GM12872 (cell line): ENCODE data around the gene ZYG11A.

ENCODE experiments used
- TF ChIP-seq, protein P1 (sequence below): IDR thresholded peaks from 3 replicates; pipeline ENCODE4 v1.5.1; 2011; ENCODE audit warnings: low read depth, mild to moderate bottlenecking, low read length, moderate library complexity; ENCODE audit not compliant: insufficient read depth

The ZYG11A gene

DNA sequence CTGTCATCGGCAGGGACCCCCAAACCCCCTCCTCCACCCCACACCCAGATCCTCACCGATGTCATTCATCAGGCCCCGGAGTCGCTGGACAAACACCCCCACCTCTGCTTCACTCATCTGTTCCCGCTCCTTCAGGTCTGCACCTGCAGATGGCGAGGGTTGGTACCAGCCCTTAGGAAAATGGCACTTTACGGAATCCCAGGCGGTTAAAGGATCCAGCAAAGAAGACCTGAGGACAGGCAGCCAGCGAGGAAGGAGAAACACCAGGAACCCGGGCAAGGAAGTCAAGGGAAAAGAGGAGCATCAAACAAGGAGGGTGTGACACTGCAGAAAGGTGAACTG lies 65.2 kb downstream of the ZYG11A start:
- TF ChIP-seq, protein P1, sequence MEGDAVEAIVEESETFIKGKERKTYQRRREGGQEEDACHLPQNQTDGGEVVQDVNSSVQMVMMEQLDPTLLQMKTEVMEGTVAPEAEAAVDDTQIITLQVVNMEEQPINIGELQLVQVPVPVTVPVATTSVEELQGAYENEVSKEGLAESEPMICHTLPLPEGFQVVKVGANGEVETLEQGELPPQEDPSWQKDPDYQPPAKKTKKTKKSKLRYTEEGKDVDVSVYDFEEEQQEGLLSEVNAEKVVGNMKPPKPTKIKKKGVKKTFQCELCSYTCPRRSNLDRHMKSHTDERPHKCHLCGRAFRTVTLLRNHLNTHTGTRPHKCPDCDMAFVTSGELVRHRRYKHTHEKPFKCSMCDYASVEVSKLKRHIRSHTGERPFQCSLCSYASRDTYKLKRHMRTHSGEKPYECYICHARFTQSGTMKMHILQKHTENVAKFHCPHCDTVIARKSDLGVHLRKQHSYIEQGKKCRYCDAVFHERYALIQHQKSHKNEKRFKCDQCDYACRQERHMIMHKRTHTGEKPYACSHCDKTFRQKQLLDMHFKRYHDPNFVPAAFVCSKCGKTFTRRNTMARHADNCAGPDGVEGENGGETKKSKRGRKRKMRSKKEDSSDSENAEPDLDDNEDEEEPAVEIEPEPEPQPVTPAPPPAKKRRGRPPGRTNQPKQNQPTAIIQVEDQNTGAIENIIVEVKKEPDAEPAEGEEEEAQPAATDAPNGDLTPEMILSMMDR = no peak

DNA sequence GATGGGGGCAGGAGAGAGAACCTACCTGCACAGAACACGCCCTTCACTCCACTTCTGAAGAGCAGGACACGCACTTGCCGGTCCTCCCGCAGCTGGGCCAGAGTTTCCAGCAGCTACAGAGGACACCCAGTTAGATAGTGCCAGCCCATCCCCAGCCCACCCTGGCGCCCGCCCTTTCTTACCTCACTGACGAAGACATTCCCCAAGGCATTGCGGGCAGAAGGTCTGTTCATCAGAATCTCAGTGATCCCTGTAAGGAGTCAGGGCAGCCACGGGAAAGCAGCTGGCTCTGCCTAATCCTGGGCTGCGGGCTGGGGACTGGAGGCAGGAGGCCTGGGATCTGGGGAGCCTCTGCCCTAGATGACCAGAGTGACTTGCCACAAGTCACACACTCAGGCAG lies 69.0 kb downstream of the ZYG11A start:
- TF ChIP-seq, protein P1 = no peak

DNA sequence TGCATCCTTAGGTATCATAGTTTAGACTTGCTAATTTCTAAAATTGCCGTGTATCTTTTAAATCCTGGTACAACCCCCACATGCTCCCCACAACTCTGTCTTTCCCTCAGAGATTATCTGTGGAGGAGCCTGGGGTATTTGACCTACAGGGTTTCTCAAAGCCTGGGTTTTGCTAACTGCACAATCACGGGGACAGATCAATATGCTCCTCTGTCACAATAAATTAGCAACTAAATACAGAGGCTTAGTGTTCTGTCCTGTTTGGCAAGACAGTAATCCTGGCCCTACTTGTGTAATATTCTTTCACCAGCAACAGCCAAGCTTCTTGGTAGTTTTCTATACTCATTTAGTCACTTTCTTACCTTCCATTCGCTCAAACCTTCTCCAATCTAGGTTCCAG lies 70.5 kb downstream of the ZYG11A start:
- TF ChIP-seq, protein P1 = no peak

DNA sequence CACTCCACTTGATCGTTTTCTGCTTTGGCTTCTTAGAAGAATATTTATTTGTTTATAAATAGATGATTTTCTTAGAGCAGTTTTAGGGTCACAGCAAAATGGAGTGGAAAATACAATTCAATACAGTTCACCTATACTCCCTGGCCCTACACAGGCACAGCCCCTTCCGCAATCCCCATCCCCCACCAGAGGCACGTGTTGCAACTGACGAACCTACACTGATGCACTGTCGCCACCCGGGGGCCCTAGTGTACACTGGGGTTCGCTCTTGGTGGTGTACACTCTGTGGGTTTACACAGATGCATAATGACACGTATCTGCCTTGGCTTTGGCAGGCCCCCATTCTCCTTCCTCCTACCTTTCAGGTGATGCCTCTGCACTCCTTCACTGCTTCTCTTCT lies 71.0 kb downstream of the ZYG11A start:
- TF ChIP-seq, protein P1 = no peak

DNA sequence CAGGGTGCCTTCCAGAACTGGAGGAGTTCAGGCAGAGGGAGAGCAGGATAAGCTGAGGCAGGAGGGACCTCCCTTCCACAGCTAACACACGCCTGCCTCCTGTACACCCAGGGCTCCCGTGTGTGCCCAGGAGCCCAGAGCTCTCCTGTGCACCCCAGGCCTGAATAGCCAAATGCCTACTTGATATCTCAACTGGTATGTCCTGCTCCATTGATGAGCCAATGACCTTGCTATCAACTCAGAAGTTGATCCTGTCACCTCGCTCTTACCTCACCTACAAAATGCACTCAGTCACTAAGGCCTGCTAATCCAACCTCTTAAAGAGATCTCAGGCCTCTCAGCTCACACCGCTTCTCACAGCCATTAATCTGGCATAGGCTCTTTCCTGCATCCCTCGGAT lies 71.9 kb downstream of the ZYG11A start:
- TF ChIP-seq, protein P1 = no peak

DNA sequence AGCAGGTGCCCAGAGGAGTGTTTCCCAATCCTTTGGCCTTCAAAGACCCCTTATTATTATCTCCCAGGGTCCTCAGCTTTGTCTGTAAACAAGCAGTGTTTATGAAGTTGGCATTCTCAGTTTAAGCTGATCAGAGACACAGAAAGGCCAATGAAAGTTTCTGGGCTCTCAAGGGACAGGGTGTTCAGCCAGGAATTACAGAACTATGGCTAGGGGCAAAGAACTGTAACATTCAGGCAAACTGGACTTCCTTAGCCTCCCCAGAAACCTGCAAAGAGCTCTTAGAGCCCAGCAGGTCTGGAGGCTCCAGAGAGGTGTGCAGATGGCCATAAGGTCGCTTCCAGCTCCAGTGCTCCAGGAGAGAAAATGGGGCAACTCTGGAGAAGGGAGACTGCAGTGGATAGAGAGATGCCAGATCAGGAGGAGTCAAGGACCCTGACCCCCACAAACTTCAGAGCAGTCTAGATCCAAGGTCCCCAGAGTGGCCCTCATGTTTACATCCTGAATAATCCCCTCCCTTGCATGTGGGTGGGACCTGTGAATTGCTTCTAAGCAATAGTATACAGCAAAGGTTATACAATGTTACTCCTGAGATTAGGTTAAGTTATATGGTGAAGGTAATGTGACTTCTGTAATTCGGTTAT lies 72.8 kb downstream of the ZYG11A start:
- TF ChIP-seq, protein P1 = no peak

DNA sequence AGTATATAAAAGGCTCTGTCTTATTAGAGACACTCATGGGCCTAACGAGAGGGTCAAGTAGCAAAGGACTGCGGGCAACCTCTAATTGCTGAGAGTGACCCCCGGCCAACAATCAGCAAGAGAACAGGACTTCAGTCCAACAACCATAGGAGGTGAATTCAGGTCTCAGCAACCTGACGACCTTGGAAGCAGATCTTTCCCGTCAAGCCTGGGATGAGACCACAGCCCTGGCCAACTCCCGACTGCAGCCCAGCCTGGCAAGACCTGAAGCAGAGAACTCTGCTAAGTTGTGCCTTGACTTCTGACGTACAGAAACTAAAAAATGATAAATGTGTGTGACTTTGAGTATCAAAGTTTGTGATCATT lies 73.3 kb downstream of the ZYG11A start:
- TF ChIP-seq, protein P1 = no peak
